ENCODE results near the gene G3BP1. TPM values are rescaled to one million over a fixed set of nuclear protein-coding genes. Genes with fewer than 3 reads are reported as not detected.
"Not testable (repeated sequence)": the region's sequence is repeated elsewhere in the genome, so short reads cannot be mapped to it uniquely, and the experiment has no call there.

Gene G3BP1
- total RNA-seq, 2 donors from 2014 or later = 346 to 376 TPM

GRCh38 chr5:151781201-151781600 lies 9.4 kb downstream of the G3BP1 start:
- Mint-ChIP-seq H3K27ac (no peak overlapping the region), H3K27me3 (ENCODE audit: insufficient read depth) (no peaks in the 10 kb centered on the region), H3K4me3 (no peak overlapping the region), H3K36me3 (ENCODE audit: low read depth) (peaks cover 24% of the 10 kb centered on the region), H3K9me3 (no peaks in the 10 kb centered on the region), H3K4me1 (peaks cover 56% of the 10 kb centered on the region)
- TF ChIP-seq CTCF (conservative IDR thresholded peaks at IDR 0.05) = no peak
- Histone ChIP-seq H3K4me1 (ENCODE audit: control insufficient read depth, insufficient read depth, low read length) (peaks cover 5% of the 10 kb centered on the region), H3K4me3 (ENCODE audit: low read length) (no peak overlapping the region), H3K9me3 (ENCODE audit: control insufficient read depth, low read length) (no peaks in the 10 kb centered on the region), H3K36me3 (ENCODE audit: control insufficient read depth, insufficient read depth, low read length) (peaks cover 41% of the 10 kb centered on the region), H3K9ac (ENCODE audit: extremely low read depth, low read length, poor library complexity, severe bottlenecking) (no peak overlapping the region), H3K27ac (ENCODE audit: low read depth, low read length) (no peak overlapping the region), H3K27me3 (ENCODE audit: control insufficient read depth, insufficient read depth, low read length, poor library complexity, severe bottlenecking) (no peaks in the 10 kb centered on the region)
- no peak for DNase-seq
- WGBS, 2 experiments (ENCODE audit: insufficient coverage in 1 of 2, insufficient read length in 1 of 2) = 87% methylated on average over 1 of the region's 1 CpG; no CpG with 5 or more reads in 1 of the 2 experiments

GRCh38 chr5:151783664-151784063 lies 11.9 kb downstream of the G3BP1 start:
- 85 to 96% methylated on average over 5 to 16 of the region's 16 CpGs for WGBS, 2 experiments (ENCODE audit: insufficient coverage in 1 of 2, insufficient read length in 1 of 2)
- H3K36me3 Mint-ChIP-seq (ENCODE audit: low read depth) = peaks cover 27% of the 10 kb centered on the region

GRCh38 chr5:151784141-151784540 lies 12.4 kb downstream of the G3BP1 start:
- WGBS, 2 experiments (ENCODE audit: insufficient coverage in 1 of 2, insufficient read length in 1 of 2) = 71 to 87% methylated on average over 2 to 3 of the region's 3 CpGs
- Histone ChIP-seq H3K4me3 (ENCODE audit: low read length) (peak overlapping the region; percentile 64), H3K9ac (ENCODE audit: extremely low read depth, low read length, poor library complexity, severe bottlenecking) (peak overlapping the region; percentile 49), H3K27me3 (ENCODE audit: control insufficient read depth, insufficient read depth, low read length, poor library complexity, severe bottlenecking) (no peaks in the 10 kb centered on the region), H3K4me1 (ENCODE audit: control insufficient read depth, insufficient read depth, low read length) (no peaks in the 10 kb centered on the region), H3K9me3 (ENCODE audit: control insufficient read depth, low read length) (no peaks in the 10 kb centered on the region), H3K27ac (ENCODE audit: low read depth, low read length) (no peak overlapping the region), H3K36me3 (ENCODE audit: control insufficient read depth, insufficient read depth, low read length) (peaks cover 45% of the 10 kb centered on the region)
- H3K27me3 Mint-ChIP-seq (ENCODE audit: insufficient read depth) = no peaks in the 10 kb centered on the region
- H3K4me3 Mint-ChIP-seq = no peak overlapping the region
- no peak for TF ChIP-seq CTCF (conservative IDR thresholded peaks at IDR 0.05)
- H3K27ac Mint-ChIP-seq = peak overlapping the region; percentile 61
- DNase-seq = peak; percentile 59
- peaks cover 26% of the 10 kb centered on the region for H3K36me3 Mint-ChIP-seq (ENCODE audit: low read depth)
- H3K9me3 Mint-ChIP-seq = no peaks in the 10 kb centered on the region
- H3K4me1 Mint-ChIP-seq = peaks cover 35% of the 10 kb centered on the region

More at GRCh38 chr5:151783664-151784063, 11.9 kb downstream of the G3BP1 start:
- Mint-ChIP-seq H3K27ac (peak overlapping the region; percentile 66), H3K4me1 (peaks cover 40% of the 10 kb centered on the region)
- H3K4me3 Mint-ChIP-seq; H3K4me3 ChIP-seq (ENCODE audit: low read length); H3K9me3 ChIP-seq (ENCODE audit: control insufficient read depth, low read length); H3K27me3 ChIP-seq (ENCODE audit: control insufficient read depth, insufficient read depth, low read length, poor library complexity, severe bottlenecking); H3K9me3 Mint-ChIP-seq; H3K4me1 ChIP-seq (ENCODE audit: control insufficient read depth, insufficient read depth, low read length); H3K27ac ChIP-seq (ENCODE audit: low read depth, low read length); H3K27me3 Mint-ChIP-seq (ENCODE audit: insufficient read depth); DNase-seq: not testable (repeated sequence)
- H3K9ac ChIP-seq (ENCODE audit: extremely low read depth, low read length, poor library complexity, severe bottlenecking) = peak overlapping the region; percentile 13
- H3K36me3 ChIP-seq (ENCODE audit: control insufficient read depth, insufficient read depth, low read length) = peaks cover 45% of the 10 kb centered on the region

- H3K4me3 Mint-ChIP-seq = no peak overlapping the region
- H3K4me1 Mint-ChIP-seq = peaks cover 17% of the 10 kb centered on the region
- H3K9me3 Mint-ChIP-seq = no peaks in the 10 kb centered on the region
- no peaks in the 10 kb centered on the region for H3K27me3 Mint-ChIP-seq (ENCODE audit: insufficient read depth)
- no peak overlapping the region for H3K27ac ChIP-seq (ENCODE audit: low read depth, low read length)
- no peak overlapping the region for H3K4me3 ChIP-seq (ENCODE audit: low read length)
- H3K36me3 ChIP-seq (ENCODE audit: control insufficient read depth, insufficient read depth, low read length) = peaks cover 58% of the 10 kb centered on the region
- H3K27me3 ChIP-seq (ENCODE audit: control insufficient read depth, insufficient read depth, low read length, poor library complexity, severe bottlenecking) = no peaks in the 10 kb centered on the region
- 92% methylated on average over 4 of the region's 4 CpGs for WGBS, 2 experiments (ENCODE audit: insufficient coverage in 1 of 2, insufficient read length in 1 of 2)
- H3K4me1 ChIP-seq (ENCODE audit: control insufficient read depth, insufficient read depth, low read length) = no peaks in the 10 kb centered on the region
- TF ChIP-seq CTCF (conservative IDR thresholded peaks at IDR 0.05) = no peak
- no peak overlapping the region for H3K27ac Mint-ChIP-seq
- no peak for DNase-seq
- peaks cover 48% of the 10 kb centered on the region for H3K36me3 Mint-ChIP-seq (ENCODE audit: low read depth)
- H3K9me3 ChIP-seq (ENCODE audit: control insufficient read depth, low read length) = no peaks in the 10 kb centered on the region
- no peak overlapping the region for H3K9ac ChIP-seq (ENCODE audit: extremely low read depth, low read length, poor library complexity, severe bottlenecking)
Measured at GRCh38 chr5:151786468-151786867, 14.7 kb downstream of the G3BP1 start.
